ENCODE data around the gene CCNK.

DNA sequence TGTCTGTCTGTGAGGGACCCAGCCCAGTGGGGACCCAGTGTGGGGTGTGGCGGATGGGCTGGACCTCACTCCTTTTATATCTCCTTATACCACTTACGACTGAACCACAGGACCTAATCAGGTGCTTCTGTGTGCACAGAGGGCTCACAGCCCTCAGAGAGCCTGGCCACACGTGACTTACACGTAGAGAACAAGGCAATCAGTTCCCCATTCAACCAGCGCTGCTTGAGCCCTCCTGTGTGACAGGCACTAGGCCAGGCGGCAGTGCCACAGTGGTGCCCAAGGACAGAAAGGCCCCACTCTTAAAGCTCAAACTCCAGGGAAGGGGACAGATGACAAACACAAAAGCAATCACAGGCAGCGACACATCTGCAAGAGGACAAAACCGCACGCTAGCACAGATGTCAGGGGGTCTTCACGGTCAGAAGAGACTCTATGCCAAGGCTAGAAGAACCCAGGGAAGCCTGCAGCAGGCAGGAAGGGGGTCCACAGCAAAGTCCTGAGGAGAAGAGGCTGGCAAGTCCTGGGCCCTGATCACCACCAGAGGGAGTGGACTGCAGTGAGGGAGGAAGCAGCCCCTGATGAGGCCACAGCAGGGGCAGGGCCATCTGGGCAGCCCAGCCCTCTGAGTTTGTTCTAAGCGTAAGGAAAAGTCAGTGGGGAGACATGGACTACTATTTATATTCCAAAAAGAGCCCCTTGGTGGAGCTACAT, 39.9 kb upstream of the CCNK start:
- TF ChIP-seq POLR2A (IDR thresholded peaks at IDR 0.05) (no peak), POLR2AphosphoS5 (IDR thresholded peaks at IDR 0.05) (no peak)
- TF ChIP-seq, protein P1, sequence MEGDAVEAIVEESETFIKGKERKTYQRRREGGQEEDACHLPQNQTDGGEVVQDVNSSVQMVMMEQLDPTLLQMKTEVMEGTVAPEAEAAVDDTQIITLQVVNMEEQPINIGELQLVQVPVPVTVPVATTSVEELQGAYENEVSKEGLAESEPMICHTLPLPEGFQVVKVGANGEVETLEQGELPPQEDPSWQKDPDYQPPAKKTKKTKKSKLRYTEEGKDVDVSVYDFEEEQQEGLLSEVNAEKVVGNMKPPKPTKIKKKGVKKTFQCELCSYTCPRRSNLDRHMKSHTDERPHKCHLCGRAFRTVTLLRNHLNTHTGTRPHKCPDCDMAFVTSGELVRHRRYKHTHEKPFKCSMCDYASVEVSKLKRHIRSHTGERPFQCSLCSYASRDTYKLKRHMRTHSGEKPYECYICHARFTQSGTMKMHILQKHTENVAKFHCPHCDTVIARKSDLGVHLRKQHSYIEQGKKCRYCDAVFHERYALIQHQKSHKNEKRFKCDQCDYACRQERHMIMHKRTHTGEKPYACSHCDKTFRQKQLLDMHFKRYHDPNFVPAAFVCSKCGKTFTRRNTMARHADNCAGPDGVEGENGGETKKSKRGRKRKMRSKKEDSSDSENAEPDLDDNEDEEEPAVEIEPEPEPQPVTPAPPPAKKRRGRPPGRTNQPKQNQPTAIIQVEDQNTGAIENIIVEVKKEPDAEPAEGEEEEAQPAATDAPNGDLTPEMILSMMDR (IDR thresholded peaks at IDR 0.05), result no peak
